CD14-positive monocyte (primary cell): Measurements from ENCODE around the gene RNF169. TPM values are rescaled to one million over a fixed set of nuclear protein-coding genes. Genes with fewer than 3 reads are reported as not detected.
A peak's percentile ranks its signal among the peaks of the same experiment; 100 is the strongest.

Experiments used
- DNase-seq, 3 donors: peaks; one replicate each; pipeline ENCODE4 v3.0.0-alpha.2; 2011 to 2022
- H2AFZ ChIP-seq: 2 replicates; pipeline ENCODE4 v1.6.0; 2012; ENCODE audit warnings: mild to moderate bottlenecking, low read depth, low read length, inconsistent platforms; ENCODE audit not compliant: insufficient read depth, poor library complexity, severe bottlenecking
- H3K27ac ChIP-seq, 2 donors: 1 replicate in 1 of 2; 2 replicates in 1 of 2; pipeline ENCODE4 v1.5.1; 2012 to 2013; ENCODE audit warnings: low read length in 2 of 2, control low read depth in 1 of 2, inconsistent platforms in 1 of 2, low read depth in 1 of 2, mild to moderate bottlenecking in 1 of 2
- H3K27me3 ChIP-seq, 2 donors: one replicate each; pipeline versions ENCODE4 v1.6.0 to v1.6.1; 2011 to 2013; ENCODE audit warnings: low read length in 2 of 2; ENCODE audit not compliant: control insufficient read depth in 2 of 2, insufficient read depth in 2 of 2
- H3K36me3 ChIP-seq, 2 donors: replicated peaks in 1 of 2; 1 replicate in 1 of 2; 2 replicates in 1 of 2; pipeline versions ENCODE4 v1.5.1 to v1.6.1; 2012 to 2013; ENCODE audit warnings: low read length in 2 of 2, control low read depth in 1 of 2, inconsistent platforms in 1 of 2, mild to moderate bottlenecking in 1 of 2; ENCODE audit not compliant: insufficient read depth in 2 of 2, control insufficient read depth in 1 of 2
- H3K4me1 ChIP-seq, 2 donors: 1 replicate in 1 of 2; 2 replicates in 1 of 2; pipeline versions ENCODE4 v1.5.1 to v1.6.1; 2012 to 2013; ENCODE audit warnings: low read length in 2 of 2, control low read depth in 1 of 2, inconsistent platforms in 1 of 2, mild to moderate bottlenecking in 1 of 2, moderate library complexity in 1 of 2; ENCODE audit not compliant: insufficient read depth in 2 of 2, control insufficient read depth in 1 of 2
- H3K4me2 ChIP-seq: replicated peaks from 2 replicates; pipeline ENCODE3; 2012; ENCODE audit warnings: low read length, moderate library complexity, mild to moderate bottlenecking; ENCODE audit not compliant: poor library complexity, severe bottlenecking; ENCODE audit errors: extremely low read depth
- H3K4me3 ChIP-seq, 3 experiments: fragments of 200-600 bp in 1 of 3; sonication (generic) in 1 of 3; replicated peaks in 1 of 3; 1 replicate in 2 of 3; 2 replicates in 1 of 3; pipeline ENCODE4 v1.5.1; 2011 to 2013; ENCODE audit warnings: low read length in 3 of 3, mild to moderate bottlenecking in 3 of 3, control low read depth in 2 of 3, low read depth in 2 of 3, inconsistent platforms in 1 of 3, moderate library complexity in 1 of 3
- H3K79me2 ChIP-seq: 2 replicates; pipeline ENCODE4 v1.6.0; 2012; ENCODE audit warnings: mild to moderate bottlenecking, control low read depth, inconsistent platforms, low read length, moderate library complexity; ENCODE audit not compliant: insufficient read depth
- H3K9ac ChIP-seq: 2 replicates; pipeline ENCODE4 v1.6.0; 2017; ENCODE audit warnings: low read length, mild to moderate bottlenecking; ENCODE audit not compliant: insufficient read depth, poor library complexity, severe bottlenecking
- H3K9me3 ChIP-seq, 2 donors: replicated peaks in 1 of 2; 1 replicate in 1 of 2; 2 replicates in 1 of 2; pipeline versions ENCODE4 v1.5.1 to v1.6.1; 2012 to 2013; ENCODE audit warnings: low read length in 2 of 2, control low read depth in 1 of 2; ENCODE audit not compliant: control insufficient read depth in 1 of 2, insufficient read depth in 1 of 2
- H4K20me1 ChIP-seq: 2 replicates; pipeline ENCODE4 v1.6.0; 2012; ENCODE audit warnings: mild to moderate bottlenecking, low read length, control low read depth, moderate library complexity; ENCODE audit not compliant: insufficient read depth
- H3K27ac Mint-ChIP-seq, 7 donors: one replicate each; pipeline ENCODE4 v1.8.0; 2020; ENCODE audit warnings: mild to moderate bottlenecking in 7 of 7, mixed read lengths in 7 of 7, moderate library complexity in 6 of 7, inconsistent platforms in 2 of 7
- H3K27me3 Mint-ChIP-seq, 3 donors: one replicate each; pipeline ENCODE4 v1.8.0; 2021 to 2022; ENCODE audit warnings: low read depth in 3 of 3, mild to moderate bottlenecking in 3 of 3, mixed read lengths in 3 of 3, moderate library complexity in 3 of 3, inconsistent platforms in 1 of 3
- H3K36me3 Mint-ChIP-seq, 2 donors: one replicate each; pipeline ENCODE4 v1.8.0; 2020; ENCODE audit warnings: mixed read lengths in 2 of 2, inconsistent platforms in 1 of 2, mild to moderate bottlenecking in 1 of 2
- H3K4me1 Mint-ChIP-seq: one replicate; pipeline ENCODE4 v1.8.0; 2020; ENCODE audit warnings: mild to moderate bottlenecking, mixed read lengths
- H3K4me3 Mint-ChIP-seq, 2 donors: one replicate each; pipeline ENCODE4 v1.8.0; 2020; ENCODE audit warnings: mild to moderate bottlenecking in 2 of 2, mixed read lengths in 2 of 2, moderate library complexity in 1 of 2
- H3K9me3 Mint-ChIP-seq, 7 donors: one replicate each; pipeline ENCODE4 v1.8.0; 2020 to 2022; ENCODE audit warnings: mixed read lengths in 7 of 7, mild to moderate bottlenecking in 6 of 7, moderate library complexity in 6 of 7, inconsistent platforms in 2 of 7
- CTCF ChIP-seq: fragments of 200-600 bp; IDR thresholded peaks from one replicate; pipeline ENCODE4 v1.8.0; 2022; ENCODE audit warnings: antibody characterized with exemption, mild to moderate bottlenecking
- WGBS: methylation state at CpG from one replicate; pipeline ENCODE4 v1.1.5; 2013; ENCODE audit warnings: missing lambda C conversion rate; ENCODE audit not compliant: insufficient coverage; 5-methylcytosine and 5-hydroxymethylcytosine counted together
- intact Hi-C, 2 donors: fragments of 100-400 bp; cut with micrococcal nuclease; formaldehyde crosslinking; loops; one replicate each; pipeline versions ENCODE4 v1.15.0 to v1.15.1; 2023
- polyA plus RNA-seq, 3 donors: library from polyadenylated mRNA; depleted of rRNA in 1 of 3; unstranded in 2 of 3; stranded (reverse) in 1 of 3; fragments of 300-500 nt in 2 of 3; fragments of >200 nt in 1 of 3; fragmentation: Illumina TruSeq in 2 of 3; gene quantifications; 1 replicate in 2 of 3; 2 replicates in 1 of 3; pipeline ENCODE4 v1.2.3, GENCODE V29; 2012 to 2021

Gene RNF169
- polyA plus RNA-seq, 3 donors = 1.4 to 16.2 (median 2.0) TPM

GRCh38 chr11:74816664-74817063 lies 68.0 kb downstream of the RNF169 start:
- intact Hi-C loops = no loop called here
- 100% methylated on average over 2 of the region's 2 CpGs for WGBS

GRCh38 chr11:74818283-74818946 lies 69.8 kb downstream of the RNF169 start:
- Histone ChIP-seq H3K4me2 (no peak overlapping the region), H3K9ac (no peak overlapping the region), H3K4me1 (no peaks in the 10 kb centered on the region), H3K79me2 (no peaks in the 10 kb centered on the region), H3K27me3 (no peaks in the 10 kb centered on the region), H3K36me3 (peaks cover 52 to 95% of the 10 kb centered on the region in 2 donors), H3K9me3 (peaks cover 3% of the 10 kb centered on the region in 2 donors), H3K4me3 (no peak overlapping the region), H2AFZ (no peak overlapping the region), H3K27ac (no peak overlapping the region), H4K20me1 (peaks cover 50% of the 10 kb centered on the region)
- H3K4me1 Mint-ChIP-seq = peaks cover 10% of the 10 kb centered on the region
- WGBS = 83% methylated on average over 2 of the region's 3 CpGs
- peaks cover 0 to 2% (median 1%) of the 10 kb centered on the region in 3 donors for H3K27me3 Mint-ChIP-seq
- peaks cover 2 to 16% (median 8%) of the 10 kb centered on the region in 7 donors for H3K9me3 Mint-ChIP-seq
- peaks cover 63 to 87% of the 10 kb centered on the region in 2 donors for H3K36me3 Mint-ChIP-seq
- no peak overlapping the region for H3K4me3 Mint-ChIP-seq
- intact Hi-C loops = no loop called here
- DNase-seq = no peak
- peak overlapping the region in 5 of 7 donors; percentile 10 to 71 (median 27) for H3K27ac Mint-ChIP-seq
- TF ChIP-seq CTCF = no peak

More at GRCh38 chr11:74816664-74817063, 68.0 kb downstream of the RNF169 start:
- Mint-ChIP-seq H3K4me1 (peaks cover 10% of the 10 kb centered on the region), H3K27ac (no peak overlapping the region), H3K36me3 (peaks cover 60 to 85% of the 10 kb centered on the region in 2 donors), H3K9me3 (peaks cover 0 to 6% (median 3%) of the 10 kb centered on the region in 7 donors), H3K4me3 (no peak overlapping the region), H3K27me3 (peaks cover 0 to 1% (median 0%) of the 10 kb centered on the region in 3 donors)
- Histone ChIP-seq H3K27me3 (no peaks in the 10 kb centered on the region), H3K4me1 (no peaks in the 10 kb centered on the region), H3K4me2 (no peak overlapping the region), H3K4me3 (no peak overlapping the region), H4K20me1 (peaks cover 53% of the 10 kb centered on the region), H3K9ac (no peak overlapping the region), H2AFZ (no peak overlapping the region), H3K79me2 (peaks cover 3% of the 10 kb centered on the region), H3K36me3 (peaks cover 48 to 95% of the 10 kb centered on the region in 2 donors), H3K9me3 (no peaks in the 10 kb centered on the region), H3K27ac (no peak overlapping the region)
- no peak for DNase-seq
- no peak for TF ChIP-seq CTCF
